Measurements from ENCODE around the gene CNIH2. TPM values are rescaled to one million over a fixed set of nuclear protein-coding genes. Genes with fewer than 3 reads are reported as not detected.

Gene CNIH2
- total and polyA plus RNA-seq, 4 donors: 1.1 to 3.4 (median 1.5) TPM

DNA sequence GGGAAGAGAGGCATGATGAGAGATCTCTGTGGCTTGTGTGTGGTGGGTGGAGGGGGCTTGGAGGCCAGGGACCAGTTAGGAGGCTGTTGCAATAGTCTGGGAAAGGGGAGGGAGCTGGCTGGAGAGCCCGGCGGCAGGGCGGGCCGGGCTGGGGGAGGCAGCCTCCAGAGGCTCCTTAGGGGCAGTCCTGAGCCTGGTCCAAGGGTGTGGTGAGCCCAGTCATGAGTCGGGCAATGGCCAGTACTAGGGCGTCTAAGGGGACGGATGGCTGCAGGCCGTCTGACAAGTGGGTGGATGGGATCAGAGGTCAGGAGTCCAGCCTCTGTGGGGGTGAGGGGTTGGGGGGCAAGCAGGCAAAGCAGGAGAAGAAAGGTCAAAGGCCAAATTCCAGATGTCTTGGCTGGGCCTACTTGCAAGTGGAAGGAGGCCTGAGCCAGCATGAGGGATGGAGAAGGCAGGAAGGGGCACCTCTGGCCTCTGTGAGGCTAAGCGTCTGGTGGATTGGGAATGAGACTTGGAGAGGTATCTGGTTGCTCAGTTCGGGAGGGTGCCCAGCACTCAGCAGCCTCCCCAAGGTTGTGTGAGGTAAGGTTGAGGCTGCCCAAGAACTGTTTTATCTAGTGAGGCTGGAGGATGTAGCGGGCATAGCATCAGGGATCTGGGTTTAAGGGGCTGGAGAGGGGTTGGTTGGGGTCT lies 44.9 kb downstream of the CNIH2 start:
- DNase-seq (no peak), ATAC-seq (ENCODE audit: insufficient read depth, low FRiP score) (no peak)
- Histone ChIP-seq H3K4me1 (ENCODE audit: control insufficient read depth in 5 of 5, insufficient read depth in 5 of 5, low read length in 5 of 5) (peaks cover 2 to 50% (median 31%) of the 10 kb centered on the region in 5 donors), H3K27ac (ENCODE audit: low read depth in 1 of 2, low read length in 1 of 2) (no peak overlapping the region), H3K27me3 (ENCODE audit: control insufficient read depth in 3 of 3, insufficient read depth in 3 of 3, low read length in 2 of 3) (no peaks in the 10 kb centered on the region), H3K9ac (ENCODE audit: insufficient read depth in 1 of 2, low read length in 2 of 2) (no peak overlapping the region), H3K36me3 (ENCODE audit: control insufficient read depth in 4 of 4, insufficient read depth in 4 of 4, low read length in 4 of 4) (no peaks in the 10 kb centered on the region), H3K4me3 (no peak overlapping the region), H3K9me3 (ENCODE audit: control insufficient read depth in 4 of 4, insufficient read depth in 3 of 4, low read length in 3 of 4) (no peaks in the 10 kb centered on the region)
- WGBS, 2 donors: 80 to 91% methylated on average over 11 of the region's 11 CpGs
- TF ChIP-seq, protein P1, sequence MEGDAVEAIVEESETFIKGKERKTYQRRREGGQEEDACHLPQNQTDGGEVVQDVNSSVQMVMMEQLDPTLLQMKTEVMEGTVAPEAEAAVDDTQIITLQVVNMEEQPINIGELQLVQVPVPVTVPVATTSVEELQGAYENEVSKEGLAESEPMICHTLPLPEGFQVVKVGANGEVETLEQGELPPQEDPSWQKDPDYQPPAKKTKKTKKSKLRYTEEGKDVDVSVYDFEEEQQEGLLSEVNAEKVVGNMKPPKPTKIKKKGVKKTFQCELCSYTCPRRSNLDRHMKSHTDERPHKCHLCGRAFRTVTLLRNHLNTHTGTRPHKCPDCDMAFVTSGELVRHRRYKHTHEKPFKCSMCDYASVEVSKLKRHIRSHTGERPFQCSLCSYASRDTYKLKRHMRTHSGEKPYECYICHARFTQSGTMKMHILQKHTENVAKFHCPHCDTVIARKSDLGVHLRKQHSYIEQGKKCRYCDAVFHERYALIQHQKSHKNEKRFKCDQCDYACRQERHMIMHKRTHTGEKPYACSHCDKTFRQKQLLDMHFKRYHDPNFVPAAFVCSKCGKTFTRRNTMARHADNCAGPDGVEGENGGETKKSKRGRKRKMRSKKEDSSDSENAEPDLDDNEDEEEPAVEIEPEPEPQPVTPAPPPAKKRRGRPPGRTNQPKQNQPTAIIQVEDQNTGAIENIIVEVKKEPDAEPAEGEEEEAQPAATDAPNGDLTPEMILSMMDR (IDR thresholded peaks at IDR 0.05; ENCODE audit: control extremely low read depth, extremely low read depth): no peak

DNA sequence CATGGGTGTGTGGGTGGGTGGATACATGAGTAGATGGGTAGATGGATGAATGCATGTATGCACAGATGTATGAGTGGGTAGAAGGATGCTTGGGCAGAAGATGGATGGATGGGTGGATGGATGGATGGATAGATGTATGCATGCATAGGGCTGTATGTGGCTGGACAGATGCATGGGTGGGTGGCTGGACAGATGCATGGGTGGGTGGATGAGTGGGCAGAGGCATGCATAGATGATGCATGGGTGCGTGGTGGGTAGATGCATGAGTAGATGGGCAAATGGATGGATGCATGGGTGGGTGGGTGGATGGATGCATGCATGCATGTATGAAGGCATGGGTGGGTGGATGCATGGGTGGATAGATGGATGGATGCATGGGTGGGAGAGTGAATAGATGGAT lies 45.7 kb downstream of the CNIH2 start:
- 93 to 100% methylated on average over 1 of the region's 1 CpG for WGBS, 2 donors
- Histone ChIP-seq H3K4me3 (no peak overlapping the region), H3K27me3 (ENCODE audit: control insufficient read depth in 3 of 3, insufficient read depth in 3 of 3, low read length in 2 of 3) (no peaks in the 10 kb centered on the region), H3K4me1 (ENCODE audit: control insufficient read depth in 5 of 5, insufficient read depth in 5 of 5, low read length in 5 of 5) (peaks cover 2 to 50% (median 26%) of the 10 kb centered on the region in 5 donors), H3K9me3 (ENCODE audit: control insufficient read depth in 4 of 4, insufficient read depth in 3 of 4, low read length in 3 of 4) (no peaks in the 10 kb centered on the region), H3K27ac (ENCODE audit: low read depth in 1 of 2, low read length in 1 of 2) (no peak overlapping the region), H3K36me3 (ENCODE audit: control insufficient read depth in 4 of 4, insufficient read depth in 4 of 4, low read length in 4 of 4) (no peaks in the 10 kb centered on the region), H3K9ac (ENCODE audit: insufficient read depth in 1 of 2, low read length in 2 of 2) (no peak overlapping the region)
- DNase-seq: no peak
- ATAC-seq (ENCODE audit: insufficient read depth, low FRiP score): no peak
- TF ChIP-seq, protein P1 (IDR thresholded peaks at IDR 0.05; ENCODE audit: control extremely low read depth, extremely low read depth): no peak

DNA sequence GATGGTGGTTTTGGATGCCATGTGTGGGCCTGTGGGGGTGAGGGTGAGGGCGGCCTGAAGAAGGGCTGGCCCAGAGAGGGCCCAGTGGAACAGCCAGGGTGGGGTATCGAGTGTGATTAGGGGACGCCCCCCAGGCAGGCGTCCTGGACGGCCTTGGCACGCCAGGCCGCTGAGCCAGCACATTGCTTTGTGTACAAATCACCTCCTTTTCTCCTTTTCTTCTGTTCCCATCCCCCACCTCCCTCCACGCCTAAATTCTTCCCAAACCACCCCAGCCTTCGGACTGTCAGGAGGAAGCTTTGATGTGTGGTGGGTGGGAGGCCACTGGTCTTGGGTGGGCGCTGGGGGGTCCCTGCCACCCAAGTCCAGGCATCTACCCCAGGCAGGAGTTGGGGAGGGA lies 46.7 kb downstream of the CNIH2 start:
- peak overlapping the region in 1 of 2 donors; percentile 8 for H3K9ac ChIP-seq (ENCODE audit: insufficient read depth in 1 of 2, low read length in 2 of 2)
- peaks cover 2 to 48% (median 22%) of the 10 kb centered on the region in 5 donors for H3K4me1 ChIP-seq (ENCODE audit: control insufficient read depth in 5 of 5, insufficient read depth in 5 of 5, low read length in 5 of 5)
- no peaks in the 10 kb centered on the region for H3K9me3 ChIP-seq (ENCODE audit: control insufficient read depth in 4 of 4, insufficient read depth in 3 of 4, low read length in 3 of 4)
- TF ChIP-seq, protein P1 (IDR thresholded peaks at IDR 0.05; ENCODE audit: control extremely low read depth, extremely low read depth): no peak
- DNase-seq (peak; percentile 58 to 79 (median 65)), ATAC-seq (ENCODE audit: insufficient read depth, low FRiP score) (no peak)
- 77 to 83% methylated on average over 10 of the region's 10 CpGs for WGBS, 2 donors
- H3K4me3 ChIP-seq: no peak overlapping the region
- no peaks in the 10 kb centered on the region for H3K27me3 ChIP-seq (ENCODE audit: control insufficient read depth in 3 of 3, insufficient read depth in 3 of 3, low read length in 2 of 3)
- no peaks in the 10 kb centered on the region for H3K36me3 ChIP-seq (ENCODE audit: control insufficient read depth in 4 of 4, insufficient read depth in 4 of 4, low read length in 4 of 4)
- no peak overlapping the region for H3K27ac ChIP-seq (ENCODE audit: low read depth in 1 of 2, low read length in 1 of 2)
